NCI-H510A treated with DMSO at 0.1 percent for 48 hours (cell line): ENCODE data around the gene JMJD8.

Experiments
- DNase-seq: peaks from one replicate; lab custom pipeline; 2025; lab: John Stamatoyannopoulos, UW

The JMJD8 gene

DNA sequence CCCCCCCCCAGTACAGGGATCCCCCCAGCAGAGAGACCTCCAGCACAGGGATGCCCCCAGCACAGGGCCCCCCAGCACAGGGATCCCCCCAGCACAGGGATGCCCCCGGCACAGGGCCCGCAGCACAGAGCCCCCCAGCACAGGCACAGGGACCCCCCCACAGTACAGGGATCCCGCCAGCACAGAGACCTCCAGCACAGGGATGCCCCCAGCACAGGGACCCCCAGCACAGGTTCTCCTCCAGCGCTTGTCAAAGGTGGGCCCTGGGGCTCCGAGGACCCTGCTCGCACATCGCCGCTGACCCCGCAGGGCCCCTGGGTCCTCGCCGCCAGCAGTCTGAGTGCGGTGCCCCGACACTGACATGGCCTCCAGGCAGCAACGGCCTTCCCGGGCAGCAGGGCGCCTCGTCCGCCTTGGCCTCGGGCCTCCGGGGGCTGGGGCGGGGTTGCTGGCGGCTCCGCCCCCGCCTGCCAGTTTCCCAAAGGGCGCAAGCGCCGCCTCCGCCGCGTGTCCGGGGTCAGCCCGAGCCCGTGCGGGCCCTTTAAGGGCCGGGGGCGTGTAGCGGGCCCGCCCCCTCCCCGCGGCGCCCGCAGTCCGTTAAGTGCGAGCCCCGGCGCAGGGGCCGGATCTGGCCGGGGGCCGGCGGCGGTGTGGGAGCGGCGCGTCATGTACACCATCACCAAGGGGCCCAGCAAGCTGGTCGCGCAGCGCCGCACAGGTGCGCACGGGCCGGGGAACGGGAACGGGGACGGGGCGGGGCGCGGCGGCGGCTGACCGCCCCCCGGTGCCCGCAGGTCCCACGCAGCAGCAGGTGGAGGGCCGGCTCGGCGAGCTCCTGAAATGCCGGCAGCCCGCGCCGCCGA lies 42.6 kb downstream of the JMJD8 start, which contains the start of gene MCRIP2:
Gene MCRIP2, plus strand, starts transcription at position 503 of the 863 bp plus-strand sequence. Its CDS starts 164 bp downstream, at position 667.
- peak; percentile 49 for DNase-seq

DNA sequence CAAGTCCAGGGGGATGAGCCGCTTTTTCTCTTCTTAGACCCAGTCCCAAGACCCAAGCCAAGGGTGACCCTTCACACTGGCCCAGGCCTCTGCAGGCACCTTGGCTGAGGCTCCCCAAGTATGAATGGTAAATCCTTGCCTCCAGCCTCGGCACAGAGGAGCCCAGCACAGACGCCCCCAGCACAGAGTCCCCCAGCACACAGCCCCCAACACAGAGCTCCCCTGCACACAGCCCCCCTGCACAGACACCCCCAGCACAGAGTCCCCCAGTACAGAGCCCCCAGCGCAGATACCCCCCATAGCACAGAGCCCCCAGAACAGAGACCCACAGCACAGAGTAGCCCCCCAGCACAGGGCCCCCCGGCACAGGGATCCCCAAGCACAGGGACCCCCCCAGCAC lies 43.5 kb downstream of the JMJD8 start:
- DNase-seq: no peak

DNA sequence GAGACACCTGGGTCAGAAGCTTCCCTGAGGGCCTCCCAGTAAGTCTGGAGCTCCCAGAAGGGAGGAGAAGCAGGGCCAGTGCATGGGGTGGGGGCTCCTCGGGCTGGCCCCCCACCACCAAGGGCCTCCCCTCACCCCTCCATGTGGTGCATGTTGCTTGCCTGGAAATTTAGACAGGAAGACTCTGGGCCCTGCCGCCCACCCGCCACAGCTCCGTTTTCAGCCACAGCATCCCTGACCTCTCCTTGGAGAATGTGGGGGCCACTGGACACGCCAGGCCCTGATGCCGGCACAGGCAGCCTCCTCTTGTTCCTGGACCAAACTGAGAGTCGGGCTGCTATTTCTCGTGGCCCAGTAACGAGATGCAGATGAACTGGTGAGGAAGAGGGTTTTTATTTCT lies 45.3 kb downstream of the JMJD8 start:
- no peak for DNase-seq

DNA sequence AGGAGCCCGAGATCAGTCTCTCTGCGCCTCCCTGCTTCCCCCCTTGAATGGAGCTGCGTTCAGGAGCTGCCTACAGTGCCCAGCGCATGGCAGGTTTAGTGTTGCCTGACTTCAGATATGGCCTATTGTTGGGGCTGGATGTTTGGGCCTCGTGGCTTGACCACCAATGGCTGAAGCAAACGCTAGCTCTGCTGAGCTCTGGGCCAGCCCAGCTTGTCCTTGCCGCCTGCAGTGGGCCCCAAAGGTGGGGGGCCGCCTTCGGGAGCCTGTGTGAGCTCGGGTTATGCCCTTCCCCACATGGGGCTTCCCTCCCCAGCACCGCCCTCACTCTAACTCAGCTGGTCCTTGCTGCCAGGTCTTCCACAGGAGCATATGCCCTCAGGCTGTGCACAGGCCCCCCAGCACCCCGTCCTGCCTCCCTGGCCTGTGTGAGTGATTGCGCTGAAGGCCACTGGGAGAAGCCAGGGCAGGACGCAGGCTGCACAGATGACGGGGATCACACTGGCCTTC lies 46.0 kb downstream of the JMJD8 start:
- no peak for DNase-seq

DNA sequence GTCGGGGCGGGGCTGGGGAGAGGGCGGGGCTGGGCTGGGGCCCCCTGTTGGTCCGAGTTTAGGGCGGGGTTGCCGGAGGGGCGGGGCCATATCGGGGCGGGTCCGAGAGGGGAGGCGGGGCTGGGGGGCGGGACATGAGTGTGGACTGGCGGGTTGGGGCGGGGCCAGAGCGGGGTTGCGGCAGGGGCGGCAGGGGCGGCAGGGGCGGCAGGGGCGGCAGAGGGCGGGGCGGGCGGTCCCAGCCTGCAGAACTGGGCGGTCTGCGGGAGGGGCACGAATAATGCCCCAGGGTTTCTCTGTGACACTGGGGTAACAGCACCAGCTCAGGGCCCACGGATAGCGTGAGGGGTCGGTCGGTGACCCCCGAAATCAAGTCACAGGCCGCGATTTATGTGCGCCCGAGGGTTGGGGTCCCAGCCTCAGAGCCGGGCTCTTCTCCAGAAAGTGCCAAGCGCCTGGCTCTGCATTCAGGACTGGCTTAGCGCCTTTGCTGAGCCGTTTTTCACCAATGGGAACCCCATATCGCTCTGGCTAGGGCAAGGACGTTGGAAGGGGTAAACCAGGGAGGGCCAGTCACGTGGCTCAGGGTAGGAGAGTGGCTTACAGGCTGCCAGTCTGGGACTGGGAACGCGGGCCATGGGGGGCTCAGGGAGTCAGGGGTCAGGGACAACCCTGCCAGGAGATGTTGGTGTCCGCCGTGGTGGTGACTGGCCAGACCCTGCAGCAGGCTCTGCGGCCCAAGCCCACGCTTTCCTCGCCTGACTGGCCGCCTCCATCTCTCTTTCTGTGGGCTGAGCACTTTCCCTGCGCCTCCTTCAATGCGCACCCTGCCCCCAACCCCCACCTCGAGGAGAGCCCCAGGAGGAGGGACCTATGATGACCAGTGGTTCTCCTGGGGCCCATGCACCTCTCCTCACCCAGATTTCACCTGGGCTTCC lies 46.8 kb downstream of the JMJD8 start:
- DNase-seq: no peak

DNA sequence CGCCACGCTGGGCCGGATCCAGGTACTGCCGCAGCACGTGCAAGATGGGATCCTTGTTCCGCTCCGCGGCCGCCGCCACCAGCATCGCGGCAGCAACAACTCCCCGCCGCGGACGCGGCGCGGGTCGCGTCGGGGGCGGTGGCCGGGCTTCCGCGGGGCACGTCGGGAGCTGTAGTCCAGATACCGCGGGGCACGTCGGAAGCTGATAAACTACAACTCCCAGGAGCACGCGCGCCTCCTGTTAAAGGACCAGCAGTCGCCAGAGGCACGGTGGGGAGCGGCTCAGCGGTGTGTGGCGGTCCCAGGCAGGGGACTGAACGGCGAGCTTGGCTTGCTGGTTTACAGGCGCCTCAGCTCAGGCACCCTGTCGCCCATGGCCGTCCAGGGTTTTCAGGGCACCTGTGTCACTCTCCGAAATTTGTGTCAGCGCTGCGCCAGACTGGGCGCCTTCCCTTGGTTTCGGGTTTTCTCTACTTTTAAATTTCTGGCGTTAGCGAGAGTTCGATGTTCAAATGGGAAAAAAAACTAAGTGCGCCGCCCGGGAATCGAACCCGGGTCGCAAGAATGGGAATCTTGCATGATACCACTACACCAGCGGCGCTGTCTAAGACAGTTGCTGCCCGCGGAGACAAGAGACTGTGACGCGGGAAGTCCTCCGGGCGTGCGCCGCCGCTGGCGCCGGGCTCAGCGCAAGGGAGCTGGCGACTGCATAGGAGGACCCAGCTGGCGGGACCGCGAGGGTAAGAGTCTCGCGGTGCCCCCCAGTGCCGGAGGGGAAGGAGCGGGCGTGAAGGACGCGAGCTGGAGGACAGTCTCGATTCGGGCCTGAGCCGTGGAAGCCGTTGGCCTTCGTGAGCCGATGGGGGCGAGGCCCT lies 47.7 kb downstream of the JMJD8 start, which contains the start of gene METTL26:
Gene METTL26, minus strand, starts transcription at position 100 of the 875 bp plus-strand sequence. Its CDS starts 15 bp downstream, at position 85.
- peak; percentile 69 for DNase-seq

DNA sequence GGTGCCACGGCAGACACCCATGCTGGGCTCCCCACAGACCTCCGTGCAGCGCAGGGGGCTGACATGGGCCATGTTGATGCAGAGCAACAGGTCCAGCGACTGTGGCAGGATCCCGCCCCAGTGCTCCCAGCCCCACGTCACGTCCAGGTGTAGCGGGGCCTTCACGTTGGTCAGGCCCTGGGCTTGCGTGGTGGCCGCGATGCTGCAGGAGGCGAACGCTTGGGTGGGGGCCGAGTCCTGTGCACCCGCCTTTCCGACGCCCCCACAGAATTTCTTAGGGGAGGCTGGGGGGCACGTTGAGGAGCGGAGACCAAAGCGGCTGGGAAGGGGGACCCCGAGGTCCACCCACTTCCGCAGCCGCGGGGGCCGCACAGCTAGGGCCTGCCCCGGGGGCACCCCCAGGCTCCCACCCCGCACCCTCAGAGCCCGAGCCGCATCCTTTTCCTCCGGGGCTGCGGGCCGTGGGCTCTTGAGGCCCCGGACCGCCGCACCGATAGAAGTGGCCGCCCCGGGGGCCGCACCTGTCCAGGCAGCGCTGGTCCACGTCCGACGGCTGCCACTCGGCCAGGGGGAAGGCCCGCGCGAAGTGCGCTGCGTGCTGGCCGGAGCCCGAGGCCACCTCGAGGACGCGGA lies 48.4 kb downstream of the JMJD8 start:
- no peak for DNase-seq

DNA sequence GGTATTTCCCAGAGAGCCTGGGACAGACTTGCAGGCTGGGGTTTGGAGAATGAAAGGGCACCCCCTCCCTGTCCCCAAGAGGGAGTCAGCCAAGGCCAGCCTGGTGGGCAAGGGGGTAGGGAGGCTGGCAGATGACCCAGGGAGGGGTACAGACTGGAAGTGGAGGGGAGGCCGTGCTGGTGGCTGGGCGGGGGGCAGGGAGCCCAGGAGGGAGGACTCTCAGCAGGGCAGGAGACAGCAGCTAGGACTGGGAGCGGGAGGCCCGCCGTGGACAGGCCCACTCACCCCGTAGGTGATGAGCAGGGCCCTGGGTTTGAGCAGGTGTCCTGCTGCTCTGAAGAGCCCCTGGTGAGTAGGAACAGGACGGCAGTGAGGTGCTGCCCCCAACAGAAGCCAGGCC lies 49.1 kb downstream of the JMJD8 start:
- DNase-seq: no peak

DNA sequence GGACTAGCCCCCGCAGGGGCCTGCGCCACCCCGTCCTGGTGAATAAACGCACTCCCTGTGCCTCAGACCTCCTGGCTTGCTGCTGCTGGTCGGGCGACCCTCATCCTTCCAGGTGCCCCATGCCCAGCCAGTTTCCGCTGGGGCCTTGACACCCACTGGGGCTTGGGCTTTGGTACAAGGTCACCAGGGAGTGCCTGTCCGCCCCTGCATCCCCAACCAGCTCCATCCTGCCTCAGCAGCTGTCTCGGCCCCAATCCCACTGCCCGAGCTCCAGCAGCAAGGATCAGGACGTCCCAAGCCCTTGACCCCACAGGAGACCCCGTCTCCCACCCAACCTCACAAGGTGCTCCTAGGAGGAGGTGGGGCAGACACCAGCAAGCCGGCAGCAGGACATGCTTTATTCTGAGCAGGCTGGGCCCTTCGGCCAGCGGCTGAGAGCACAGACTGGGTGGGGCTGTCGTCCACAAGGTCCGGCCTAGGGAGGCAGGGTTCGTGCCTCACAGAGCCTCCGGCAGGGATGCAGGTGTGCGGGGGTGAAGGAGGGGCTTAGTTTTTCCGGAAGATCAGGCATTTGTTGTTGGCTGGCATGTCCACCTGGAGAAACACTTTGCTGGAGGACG lies 50.0 kb downstream of the JMJD8 start:
- DNase-seq: no peak

DNA sequence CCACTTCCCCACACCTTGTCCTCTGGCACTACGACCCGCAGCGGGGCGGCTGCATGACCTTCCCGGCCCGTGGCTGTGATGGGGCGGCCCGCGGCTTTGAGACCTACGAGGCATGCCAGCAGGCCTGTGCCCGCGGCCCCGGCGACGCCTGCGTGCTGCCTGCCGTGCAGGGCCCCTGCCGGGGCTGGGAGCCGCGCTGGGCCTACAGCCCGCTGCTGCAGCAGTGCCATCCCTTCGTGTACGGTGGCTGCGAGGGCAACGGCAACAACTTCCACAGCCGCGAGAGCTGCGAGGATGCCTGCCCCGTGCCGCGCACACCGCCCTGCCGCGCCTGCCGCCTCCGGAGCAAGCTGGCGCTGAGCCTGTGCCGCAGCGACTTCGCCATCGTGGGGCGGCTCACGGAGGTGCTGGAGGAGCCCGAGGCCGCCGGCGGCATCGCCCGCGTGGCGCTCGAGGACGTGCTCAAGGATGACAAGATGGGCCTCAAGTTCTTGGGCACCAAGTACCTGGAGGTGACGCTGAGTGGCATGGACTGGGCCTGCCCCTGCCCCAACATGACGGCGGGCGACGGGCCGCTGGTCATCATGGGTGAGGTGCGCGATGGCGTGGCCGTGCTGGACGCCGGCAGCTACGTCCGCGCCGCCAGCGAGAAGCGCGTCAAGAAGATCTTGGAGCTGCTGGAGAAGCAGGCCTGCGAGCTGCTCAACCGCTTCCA lies 50.6 kb downstream of the JMJD8 start:
- DNase-seq: no peak

DNA sequence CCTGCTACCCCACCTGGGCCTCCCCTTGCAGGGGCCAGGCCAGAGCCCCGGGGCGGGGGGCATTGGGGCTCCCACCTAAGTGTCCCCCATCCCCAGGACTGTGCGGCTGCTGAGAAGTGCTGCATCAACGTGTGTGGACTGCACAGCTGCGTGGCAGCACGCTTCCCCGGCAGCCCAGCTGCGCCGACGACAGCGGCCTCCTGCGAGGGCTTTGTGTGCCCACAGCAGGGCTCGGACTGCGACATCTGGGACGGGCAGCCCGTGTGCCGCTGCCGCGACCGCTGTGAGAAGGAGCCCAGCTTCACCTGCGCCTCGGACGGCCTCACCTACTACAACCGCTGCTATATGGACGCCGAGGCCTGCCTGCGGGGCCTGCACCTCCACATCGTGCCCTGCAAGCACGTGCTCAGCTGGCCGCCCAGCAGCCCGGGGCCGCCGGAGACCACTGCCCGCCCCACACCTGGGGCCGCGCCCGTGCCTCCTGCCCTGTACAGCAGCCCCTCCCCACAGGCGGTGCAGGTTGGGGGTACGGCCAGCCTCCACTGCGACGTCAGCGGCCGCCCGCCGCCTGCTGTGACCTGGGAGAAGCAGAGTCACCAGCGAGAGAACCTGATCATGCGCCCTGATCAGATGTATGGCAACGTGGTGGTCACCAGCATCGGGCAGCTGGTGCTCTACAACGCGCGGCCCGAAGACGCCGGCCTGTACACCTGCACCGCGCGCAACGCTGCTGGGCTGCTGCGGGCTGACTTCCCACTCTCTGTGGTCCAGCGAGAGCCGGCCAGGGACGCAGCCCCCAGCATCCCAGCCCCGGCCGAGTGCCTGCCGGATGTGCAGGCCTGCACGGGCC lies 51.4 kb downstream of the JMJD8 start:
- no peak for DNase-seq

DNA sequence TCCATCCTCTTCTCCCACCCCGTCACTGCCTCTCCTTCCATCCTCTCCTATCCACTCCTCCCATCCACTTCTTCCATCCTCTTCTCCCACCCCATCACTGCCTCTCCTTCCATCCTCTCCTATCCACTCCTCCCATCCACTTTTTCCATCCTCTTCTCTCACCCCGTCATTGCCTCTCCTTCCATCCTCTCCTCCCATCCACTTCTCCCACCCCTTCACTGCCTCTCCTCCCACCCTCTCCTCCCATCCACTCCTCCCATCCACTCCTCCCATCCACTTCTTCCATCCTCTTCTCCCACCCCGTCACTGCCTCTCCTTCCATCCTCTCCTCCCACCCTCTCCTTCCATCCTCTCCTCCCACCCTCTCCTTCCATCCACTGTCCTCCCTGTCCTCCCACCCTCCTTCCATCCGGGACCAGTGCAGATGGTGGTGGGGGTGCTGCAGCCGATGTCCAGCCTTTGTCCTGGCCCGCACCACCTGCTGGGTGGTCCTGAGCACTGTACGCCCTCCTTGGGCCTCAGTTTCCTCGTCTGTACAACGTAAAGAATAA lies 52.3 kb downstream of the JMJD8 start:
- DNase-seq: no peak
